ENCODE data around the gene CHMP1A. TPM values are rescaled to one million over a fixed set of nuclear protein-coding genes. Genes with fewer than 3 reads are reported as not detected.

Gene CHMP1A
- total RNA-seq, 2 donors from 2014 or later, result 75.8 to 128 TPM

GRCh38 chr16:89629827-89630610 is 27.5 kb downstream of the CHMP1A start:
- WGBS, result 85% methylated on average over 14 of the region's 17 CpGs
- no peak for TF ChIP-seq POLR2AphosphoS5 (IDR thresholded peaks at IDR 0.05)
- no peak for TF ChIP-seq POLR2A (IDR thresholded peaks at IDR 0.05)
- no peaks in the 10 kb centered on the region for H3K9me3 ChIP-seq
- intact Hi-C loops (cut with DNase I), result no loop called here
- H3K27me3 ChIP-seq (replicated peaks; ENCODE audit: insufficient read depth), result no peaks in the 10 kb centered on the region
- H3K4me1 ChIP-seq (replicated peaks), result no peaks in the 10 kb centered on the region
- no peak overlapping the region for H3K27ac ChIP-seq
- H3K4me3 ChIP-seq, result no peak overlapping the region
- no peaks in the 10 kb centered on the region for H3K36me3 ChIP-seq
- DNase-seq (ENCODE audit: low spot score), result no peak

DNA sequence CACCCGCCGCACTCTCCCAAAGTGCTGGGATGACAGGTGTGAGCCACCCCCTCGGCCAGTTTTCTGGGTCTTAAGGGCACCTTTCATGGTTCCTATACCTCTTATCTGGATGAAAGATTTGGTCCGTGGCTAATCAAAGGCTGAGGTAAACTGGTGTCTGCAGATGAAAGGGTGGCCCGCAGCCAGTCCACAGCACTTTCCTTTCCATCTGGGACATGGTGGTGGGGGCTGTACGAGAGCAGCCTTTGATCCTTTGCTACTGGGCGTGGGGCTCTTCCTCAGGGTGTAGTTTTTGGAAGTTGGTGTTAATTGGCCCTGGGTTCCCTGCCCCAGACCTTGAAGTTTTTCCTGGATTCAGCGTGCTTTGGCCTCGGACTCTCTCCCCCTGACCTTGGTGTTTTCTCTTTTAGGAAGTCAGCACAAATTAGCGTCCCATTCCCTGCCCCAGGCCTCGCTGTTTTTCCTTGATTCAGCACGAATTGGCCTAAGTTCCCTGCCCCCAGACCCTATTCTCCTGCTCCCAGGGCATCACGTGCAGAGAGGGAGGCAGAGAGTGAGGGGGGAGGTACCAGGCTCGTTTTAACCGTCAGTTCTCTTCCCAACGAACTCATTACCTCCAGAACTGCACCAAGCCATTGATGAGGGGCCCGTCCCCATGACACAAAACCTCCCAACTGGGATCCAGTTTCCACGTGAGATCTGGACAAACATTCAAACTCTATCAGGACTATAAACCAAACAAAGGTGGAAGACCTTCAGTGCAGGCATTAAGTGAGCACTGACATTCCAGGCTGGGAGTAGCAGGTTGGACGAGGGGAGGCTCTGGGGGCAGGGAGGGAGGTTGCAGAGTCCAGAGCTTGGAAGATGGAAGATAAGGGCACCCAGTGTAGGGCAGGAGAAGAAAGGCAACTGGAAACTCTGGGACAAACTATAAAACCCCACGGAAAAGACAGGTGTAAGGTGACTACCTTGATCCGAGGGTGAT is 32.4 kb downstream of the CHMP1A start:
- H3K4me3 ChIP-seq, result no peak overlapping the region
- DNase-seq (ENCODE audit: low spot score), result no peak
- no peak for TF ChIP-seq CTCF (IDR thresholded peaks at IDR 0.05)
- no peak for TF ChIP-seq POLR2A (IDR thresholded peaks at IDR 0.05)
- TF ChIP-seq POLR2AphosphoS5 (IDR thresholded peaks at IDR 0.05), result no peak
- no peak overlapping the region for H3K27ac ChIP-seq
- no peaks in the 10 kb centered on the region for H3K4me1 ChIP-seq (replicated peaks)
- WGBS, result 48% methylated on average over 21 of the region's 21 CpGs
- H3K36me3 ChIP-seq, result no peaks in the 10 kb centered on the region
- H3K9me3 ChIP-seq, result no peaks in the 10 kb centered on the region
- H3K27me3 ChIP-seq (replicated peaks; ENCODE audit: insufficient read depth), result no peaks in the 10 kb centered on the region
- intact Hi-C loops (cut with DNase I), result no loop called here

DNA sequence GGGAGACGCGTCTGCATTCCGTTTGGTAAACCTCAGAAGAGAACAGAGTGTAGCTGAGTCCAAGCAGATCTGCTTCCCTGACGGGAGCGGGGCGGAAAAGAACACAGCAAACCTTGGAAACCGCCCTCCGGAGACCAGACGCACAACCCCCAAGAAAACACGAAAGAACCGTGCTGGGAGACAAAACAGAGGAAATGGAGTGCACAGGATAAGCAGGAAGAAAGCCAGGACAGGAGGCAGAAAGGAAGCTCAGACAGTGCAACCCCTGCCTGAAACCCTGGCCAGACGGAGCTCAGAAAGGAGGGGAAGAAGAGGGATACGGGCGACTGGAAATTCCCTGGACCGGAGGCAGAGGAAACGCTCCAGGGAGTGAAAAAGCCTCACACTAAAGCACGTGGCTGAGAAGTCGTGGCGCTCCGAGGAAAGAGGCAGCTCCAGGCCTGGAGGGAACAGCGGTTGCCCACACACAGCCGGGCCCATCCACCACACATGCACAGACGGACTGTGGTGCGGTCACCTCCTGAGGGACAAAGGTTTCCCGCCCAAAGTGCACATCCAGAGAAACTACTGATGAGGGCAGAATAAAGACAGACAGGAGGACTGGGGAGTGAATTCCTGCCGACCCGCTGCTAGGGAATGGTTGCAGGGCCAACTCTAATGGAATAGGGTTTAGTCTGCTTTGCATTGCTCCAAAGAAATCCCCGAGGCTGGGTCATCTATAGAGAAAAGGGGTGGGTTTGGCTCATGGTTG is 33.8 kb downstream of the CHMP1A start:
- intact Hi-C loops (cut with DNase I), result no loop called here
- no peak for DNase-seq (ENCODE audit: low spot score)
- H3K9me3 ChIP-seq, result no peaks in the 10 kb centered on the region
- H3K4me3 ChIP-seq, result no peak overlapping the region
- H3K36me3 ChIP-seq, result no peaks in the 10 kb centered on the region
- no peaks in the 10 kb centered on the region for H3K27me3 ChIP-seq (replicated peaks; ENCODE audit: insufficient read depth)
- WGBS, result 27% methylated on average over 28 of the region's 28 CpGs
- no peak overlapping the region for H3K27ac ChIP-seq
- TF ChIP-seq POLR2AphosphoS5 (IDR thresholded peaks at IDR 0.05), result no peak
- TF ChIP-seq CTCF (IDR thresholded peaks at IDR 0.05), result no peak
- no peak for TF ChIP-seq POLR2A (IDR thresholded peaks at IDR 0.05)
- H3K4me1 ChIP-seq (replicated peaks), result no peaks in the 10 kb centered on the region

- no peak for TF ChIP-seq POLR2A (IDR thresholded peaks at IDR 0.05)
- TF ChIP-seq POLR2AphosphoS5 (IDR thresholded peaks at IDR 0.05), result no peak
- TF ChIP-seq CTCF (IDR thresholded peaks at IDR 0.05), result no peak
- H3K27me3 ChIP-seq (replicated peaks; ENCODE audit: insufficient read depth), result no peaks in the 10 kb centered on the region
- no peaks in the 10 kb centered on the region for H3K4me1 ChIP-seq (replicated peaks)
- H3K27ac ChIP-seq, result no peak overlapping the region
- intact Hi-C loops (cut with DNase I), result no loop called here
- no peaks in the 10 kb centered on the region for H3K36me3 ChIP-seq
- H3K4me3 ChIP-seq, result no peak overlapping the region
- no peak for DNase-seq (ENCODE audit: low spot score)
- H3K9me3 ChIP-seq, result no peaks in the 10 kb centered on the region
- WGBS, result 68% methylated on average over 31 of the region's 32 CpGs
These were observed 35.7 kb downstream of the CHMP1A start for GRCh38 chr16:89621698-89622409.

Data from prostate gland (tissue), 2 donors.